C4-2B (cell line): Measurements from ENCODE around the gene PDE12.
"Not testable (repeated sequence)": the region's sequence is repeated elsewhere in the genome, so short reads cannot be mapped to it uniquely, and the experiment has no call there.

Source experiments
- ZFX ChIP-seq: fragments of 450-650 bp; IDR thresholded peaks from 2 replicates; pipeline ENCODE4 v1.6.1; 2017
- TF ChIP-seq, protein P1 (sequence below): fragments of 450-650 bp; conservative IDR thresholded peaks from 2 replicates; pipeline ENCODE4 v1.5.1; 2017; ENCODE audit warnings: mild to moderate bottlenecking

DNA sequence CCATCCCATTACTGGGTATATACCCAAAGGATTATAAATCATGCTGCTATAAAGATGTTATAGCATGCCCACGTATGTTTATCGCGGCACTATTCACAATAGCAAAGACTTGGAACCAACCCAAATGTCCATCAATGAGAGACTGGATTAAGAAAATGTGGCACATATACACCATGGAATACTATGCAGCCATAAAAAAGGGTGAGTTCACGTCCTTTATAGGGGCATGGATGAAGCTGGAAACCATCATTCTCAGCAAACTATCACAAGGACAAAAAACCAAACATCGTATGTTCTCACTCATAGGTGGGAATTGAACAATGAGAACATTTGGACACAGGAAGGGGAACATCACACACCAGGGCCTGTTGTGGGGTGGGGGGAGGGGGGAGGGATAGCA is 55.8 kb downstream of the PDE12 start:
- TF ChIP-seq, protein P1, sequence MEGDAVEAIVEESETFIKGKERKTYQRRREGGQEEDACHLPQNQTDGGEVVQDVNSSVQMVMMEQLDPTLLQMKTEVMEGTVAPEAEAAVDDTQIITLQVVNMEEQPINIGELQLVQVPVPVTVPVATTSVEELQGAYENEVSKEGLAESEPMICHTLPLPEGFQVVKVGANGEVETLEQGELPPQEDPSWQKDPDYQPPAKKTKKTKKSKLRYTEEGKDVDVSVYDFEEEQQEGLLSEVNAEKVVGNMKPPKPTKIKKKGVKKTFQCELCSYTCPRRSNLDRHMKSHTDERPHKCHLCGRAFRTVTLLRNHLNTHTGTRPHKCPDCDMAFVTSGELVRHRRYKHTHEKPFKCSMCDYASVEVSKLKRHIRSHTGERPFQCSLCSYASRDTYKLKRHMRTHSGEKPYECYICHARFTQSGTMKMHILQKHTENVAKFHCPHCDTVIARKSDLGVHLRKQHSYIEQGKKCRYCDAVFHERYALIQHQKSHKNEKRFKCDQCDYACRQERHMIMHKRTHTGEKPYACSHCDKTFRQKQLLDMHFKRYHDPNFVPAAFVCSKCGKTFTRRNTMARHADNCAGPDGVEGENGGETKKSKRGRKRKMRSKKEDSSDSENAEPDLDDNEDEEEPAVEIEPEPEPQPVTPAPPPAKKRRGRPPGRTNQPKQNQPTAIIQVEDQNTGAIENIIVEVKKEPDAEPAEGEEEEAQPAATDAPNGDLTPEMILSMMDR, result not testable (repeated sequence)
- TF ChIP-seq ZFX, result not testable (repeated sequence)
